ENCODE data around the gene KANK3. TPM values are rescaled to one million over a fixed set of nuclear protein-coding genes. Genes with fewer than 3 reads are reported as not detected.

KANK3 gene
- total and polyA plus RNA-seq, 9 of the 15 experiments (the other 6 are each of a cell fraction or from before 2014, with no cell fraction given): 0.03 to 0.40 (median 0.08) TPM; not detected in 6

- TF ChIP-seq RHOXF2B (CRISPR knock-in tag; conservative IDR thresholded peaks at IDR 0.05) (no peak), IFI16 (CRISPR knock-in tag; IDR thresholded peaks at IDR 0.05) (no peak), SRSF1 (IDR thresholded peaks at IDR 0.05; ENCODE audit: low read depth, low read length) (no peak), MYBL2 (IDR thresholded peaks at IDR 0.05; ENCODE audit: low read depth) (no peak), MYBL2 (CRISPR knock-in tag; IDR thresholded peaks at IDR 0.05; ENCODE audit: borderline replicate concordance) (no peak), CREB3 (tag; conservative IDR thresholded peaks at IDR 0.05; ENCODE audit: low read depth) (peak; percentile 90), FOXJ3 (CRISPR knock-in tag; IDR thresholded peaks at IDR 0.05) (no peak), CTCF (IDR thresholded peaks at IDR 0.05 in 2 of 3, conservative IDR thresholded peaks at IDR 0.05 in 1 of 3; ENCODE audit: insufficient read depth in 2 of 3, low read depth in 1 of 3, low read length in 3 of 3) (no peak), KDM1A (IDR thresholded peaks at IDR 0.05) (no peak), CBFA2T3 (IDR thresholded peaks at IDR 0.05) (no peak), NCOA1 (IDR thresholded peaks at IDR 0.05; ENCODE audit: low read depth) (no peak), UBTF (IDR thresholded peaks at IDR 0.05; ENCODE audit: borderline replicate concordance in 1 of 2, low read depth in 2 of 2, low read length in 2 of 2) (no peak), ZNF639 (CRISPR knock-in tag; conservative IDR thresholded peaks at IDR 0.05 in 1 of 2, IDR thresholded peaks at IDR 0.05 in 1 of 2) (peak in 1 of 2 experiments; percentile 56; a peak in 1 of 4 replicates), SNRNP70 (optimal IDR thresholded peaks at IDR 0.05; ENCODE audit: low read depth, low read length) (no peak), SMC3 (conservative IDR thresholded peaks at IDR 0.05; ENCODE audit: insufficient read depth, low read depth, low read length) (no peak), RNF2 (IDR thresholded peaks at IDR 0.05) (no peak), ATF2 (CRISPR knock-in tag; IDR thresholded peaks at IDR 0.05) (no peak), MXI1 (IDR thresholded peaks at IDR 0.05; ENCODE audit: low read depth, low read length) (no peak), JUN (IDR thresholded peaks at IDR 0.05; ENCODE audit: borderline replicate concordance, low read depth, low read length) (no peak), JUN (CRISPR knock-in tag; IDR thresholded peaks at IDR 0.05; ENCODE audit: borderline replicate concordance) (no peak)
Measured at GRCh38 chr19:8386990-8387389, 43.9 kb upstream of the KANK3 start (continued).

All from K562 (cell line).